Activated naive CD4-positive, alpha-beta T cell treated with anti-CD3 and anti-CD28 coated beads for 36 hours (primary cell): Measurements from ENCODE around the gene LRRC15. TPM values are rescaled to one million over a fixed set of nuclear protein-coding genes. Genes with fewer than 3 reads are reported as not detected.
A peak's percentile ranks its signal among the peaks of the same experiment; 100 is the strongest.

Source experiments
- CTCF ChIA-PET: fragments of 350-600 bp; sonication (Branson Sonifier 250); formaldehyde crosslinking; loops from one replicate; lab custom pipeline; 2021; ENCODE audit warnings: antibody characterized with exemption; lab: Charles Lee
- DNase-seq: peaks from one replicate; pipeline ENCODE4 v3.0.0-alpha.2; 2020
- H3K27ac Mint-ChIP-seq: one replicate; pipeline ENCODE4 v1.8.0; 2021; ENCODE audit warnings: mild to moderate bottlenecking, mixed read lengths
- H3K27me3 Mint-ChIP-seq: one replicate; pipeline ENCODE4 v1.8.0; 2021; ENCODE audit warnings: low read depth, mixed read lengths
- H3K36me3 Mint-ChIP-seq: one replicate; pipeline ENCODE4 v1.8.0; 2021; ENCODE audit warnings: low read depth, mixed read lengths
- H3K4me1 Mint-ChIP-seq: one replicate; pipeline ENCODE4 v1.8.0; 2021; ENCODE audit warnings: low read depth, mixed read lengths
- H3K4me3 Mint-ChIP-seq: one replicate; pipeline ENCODE4 v1.8.0; 2021; ENCODE audit warnings: mild to moderate bottlenecking, moderate library complexity, mixed read lengths
- H3K9me3 Mint-ChIP-seq: one replicate; pipeline ENCODE4 v1.8.0; 2021; ENCODE audit warnings: mixed read lengths
- intact Hi-C: fragments of 100-400 bp; cut with micrococcal nuclease; formaldehyde crosslinking; loops from one replicate; pipeline ENCODE4 v1.15.1; 2023
- total RNA-seq, 2 experiments: library from RNA; stranded (reverse); gene quantifications; one replicate each; pipeline ENCODE4 v1.2.3, GENCODE V29; 2021

LRRC15 gene
- total RNA-seq, 2 experiments from 2014 or later = not detected

- CTCF ChIA-PET = interaction anchor here (0.6 to 1.4 kb wide), 4 partner anchors 9 to 47 kb away, joined by 3 to 9 read pairs (median 5); no protein-coding TSS in a partner anchor
- no peak for DNase-seq
- no peaks in the 10 kb centered on the region for H3K9me3 Mint-ChIP-seq
- no peaks in the 10 kb centered on the region for H3K4me1 Mint-ChIP-seq
- no peaks in the 10 kb centered on the region for H3K27me3 Mint-ChIP-seq
- intact Hi-C loops = no loop called here
- no peak overlapping the region for H3K4me3 Mint-ChIP-seq
- no peaks in the 10 kb centered on the region for H3K36me3 Mint-ChIP-seq
- H3K27ac Mint-ChIP-seq = no peak overlapping the region
These were observed 14.2 kb downstream of the LRRC15 start for GRCh38 chr3:194355379-194355778.

- CTCF ChIA-PET = no interaction called here
- no peak overlapping the region for H3K27ac Mint-ChIP-seq
- intact Hi-C loops = no loop called here
- no peak overlapping the region for H3K4me3 Mint-ChIP-seq
- no peaks in the 10 kb centered on the region for H3K4me1 Mint-ChIP-seq
- H3K27me3 Mint-ChIP-seq = no peaks in the 10 kb centered on the region
- H3K36me3 Mint-ChIP-seq = no peaks in the 10 kb centered on the region
- H3K9me3 Mint-ChIP-seq = no peaks in the 10 kb centered on the region
- DNase-seq = no peak
These were observed 15.2 kb downstream of the LRRC15 start for GRCh38 chr3:194354315-194354714.

GRCh38 chr3:194352667-194353246 lies 16.8 kb downstream of the LRRC15 start:
- DNase-seq = no peak
- Mint-ChIP-seq H3K27me3 (no peaks in the 10 kb centered on the region), H3K4me1 (no peaks in the 10 kb centered on the region), H3K4me3 (no peak overlapping the region), H3K36me3 (no peaks in the 10 kb centered on the region), H3K9me3 (no peaks in the 10 kb centered on the region), H3K27ac (no peak overlapping the region)
- CTCF ChIA-PET = no interaction called here
- intact Hi-C loops = no loop called here

GRCh38 chr3:194351952-194352536 lies 17.5 kb downstream of the LRRC15 start:
- intact Hi-C loops = no loop called here
- no peaks in the 10 kb centered on the region for H3K4me1 Mint-ChIP-seq
- H3K27ac Mint-ChIP-seq = no peak overlapping the region
- no peaks in the 10 kb centered on the region for H3K9me3 Mint-ChIP-seq
- CTCF ChIA-PET = interaction anchor here (0.6 kb wide), 1 partner anchor 162 kb away, joined by 4 read pairs; no protein-coding TSS in a partner anchor
- no peaks in the 10 kb centered on the region for H3K27me3 Mint-ChIP-seq
- H3K36me3 Mint-ChIP-seq = no peaks in the 10 kb centered on the region
- no peak for DNase-seq
- H3K4me3 Mint-ChIP-seq = no peak overlapping the region

GRCh38 chr3:194351080-194351672 lies 18.4 kb downstream of the LRRC15 start, which contains the start of gene CPN2:
TSS of gene CPN2 (minus strand) at chr3:194351328. CDS start at chr3:194342702, 8,626 bp downstream.
- CTCF ChIA-PET = interaction anchor here (0.6 kb wide), 1 partner anchor 163 kb away, joined by 4 read pairs; no protein-coding TSS in a partner anchor
- intact Hi-C loops = no loop called here

GRCh38 chr3:194350726-194351071 lies 18.8 kb downstream of the LRRC15 start:
- no peak overlapping the region for H3K4me3 Mint-ChIP-seq
- no peak overlapping the region for H3K27ac Mint-ChIP-seq
- CTCF ChIA-PET = no interaction called here
- no peaks in the 10 kb centered on the region for H3K27me3 Mint-ChIP-seq
- no peaks in the 10 kb centered on the region for H3K36me3 Mint-ChIP-seq
- H3K4me1 Mint-ChIP-seq = no peaks in the 10 kb centered on the region
- DNase-seq = no peak
- intact Hi-C loops = no loop called here
- H3K9me3 Mint-ChIP-seq = no peaks in the 10 kb centered on the region

More at GRCh38 chr3:194351080-194351672, 18.4 kb downstream of the LRRC15 start, which contains the start of gene CPN2:
- Mint-ChIP-seq H3K4me1 (no peaks in the 10 kb centered on the region), H3K36me3 (no peaks in the 10 kb centered on the region), H3K27me3 (no peaks in the 10 kb centered on the region), H3K9me3 (no peaks in the 10 kb centered on the region), H3K27ac (no peak within 1 kb of the TSS), H3K4me3 (no peak within 1 kb of the TSS)
- DNase-seq = no peak

- intact Hi-C loops = no loop called here
- no peaks in the 10 kb centered on the region for H3K36me3 Mint-ChIP-seq
- no peaks in the 10 kb centered on the region for H3K9me3 Mint-ChIP-seq
- CTCF ChIA-PET = no interaction called here
- H3K4me3 Mint-ChIP-seq = no peak overlapping the region
- H3K4me1 Mint-ChIP-seq = no peaks in the 10 kb centered on the region
- DNase-seq = no peak
- H3K27me3 Mint-ChIP-seq = no peaks in the 10 kb centered on the region
- no peak overlapping the region for H3K27ac Mint-ChIP-seq
These were observed 21.2 kb downstream of the LRRC15 start for GRCh38 chr3:194348354-194348753.

- Mint-ChIP-seq H3K27me3 (no peaks in the 10 kb centered on the region), H3K4me1 (no peaks in the 10 kb centered on the region), H3K36me3 (no peaks in the 10 kb centered on the region), H3K9me3 (no peaks in the 10 kb centered on the region), H3K4me3 (no peak overlapping the region), H3K27ac (no peak overlapping the region)
- intact Hi-C loops = no loop called here
- DNase-seq = no peak
- CTCF ChIA-PET = interaction anchor here (1.2 to 9.5 kb wide), 3 partner anchors 9 to 55 kb away, joined by 3 to 166 read pairs (median 75); partner anchors contain the start of gene GP5
These were observed 22.9 kb downstream of the LRRC15 start for GRCh38 chr3:194346621-194347020.

- no peak for DNase-seq
- intact Hi-C loops = no loop called here
- H3K9me3 Mint-ChIP-seq = no peaks in the 10 kb centered on the region
- no peaks in the 10 kb centered on the region for H3K27me3 Mint-ChIP-seq
- H3K27ac Mint-ChIP-seq = no peak overlapping the region
- no peak overlapping the region for H3K4me3 Mint-ChIP-seq
- H3K4me1 Mint-ChIP-seq = no peaks in the 10 kb centered on the region
- CTCF ChIA-PET = interaction anchor here (0.8 to 9.5 kb wide), 5 partner anchors 10 to 681 kb away, joined by 3 to 166 read pairs (median 9); partner anchors contain the start of gene GP5
- H3K36me3 Mint-ChIP-seq = no peaks in the 10 kb centered on the region
These were observed 23.5 kb downstream of the LRRC15 start for GRCh38 chr3:194346035-194346434.

GRCh38 chr3:194344012-194344411 lies 25.5 kb downstream of the LRRC15 start:
- no peak overlapping the region for H3K4me3 Mint-ChIP-seq
- peak; percentile 81 for DNase-seq
- no peaks in the 10 kb centered on the region for H3K9me3 Mint-ChIP-seq
- no peaks in the 10 kb centered on the region for H3K36me3 Mint-ChIP-seq
- intact Hi-C loops = loop anchor here (2.0 kb wide), 2 partner anchors 53 to 61 kb away; no protein-coding TSS in a partner anchor
- no peaks in the 10 kb centered on the region for H3K27me3 Mint-ChIP-seq
- CTCF ChIA-PET = interaction anchor here (0.7 to 9.5 kb wide), 25 partner anchors 9 to 564 kb away, joined by 3 to 166 read pairs (median 4); partner anchors contain the start of gene GP5
- H3K4me1 Mint-ChIP-seq = no peaks in the 10 kb centered on the region
- no peak overlapping the region for H3K27ac Mint-ChIP-seq

- Mint-ChIP-seq H3K9me3 (no peaks in the 10 kb centered on the region), H3K27me3 (no peaks in the 10 kb centered on the region), H3K36me3 (no peaks in the 10 kb centered on the region), H3K27ac (no peak overlapping the region), H3K4me1 (no peaks in the 10 kb centered on the region), H3K4me3 (no peak overlapping the region)
- intact Hi-C loops = no loop called here
- CTCF ChIA-PET = interaction anchor here (0.7 to 9.5 kb wide), 23 partner anchors 9 to 563 kb away, joined by 3 to 166 read pairs (median 4); partner anchors contain the start of gene GP5
- no peak for DNase-seq
These were observed 26.0 kb downstream of the LRRC15 start for GRCh38 chr3:194343561-194343893.

GRCh38 chr3:194342861-194343560 lies 26.5 kb downstream of the LRRC15 start:
- Mint-ChIP-seq H3K27me3 (no peaks in the 10 kb centered on the region), H3K36me3 (no peaks in the 10 kb centered on the region), H3K4me3 (no peak overlapping the region), H3K27ac (no peak overlapping the region), H3K9me3 (no peaks in the 10 kb centered on the region), H3K4me1 (no peaks in the 10 kb centered on the region)
- intact Hi-C loops = no loop called here
- CTCF ChIA-PET = interaction anchor here (0.7 to 9.5 kb wide), 22 partner anchors 8 to 563 kb away, joined by 3 to 166 read pairs (median 4); partner anchors contain the start of gene GP5
- no peak for DNase-seq
